Right lobe of liver (tissue), 4 donors: Measurements from ENCODE around the gene SOX30.

ENCODE experiments used
- POLR2A ChIP-seq: fragments of 450-650 bp; IDR thresholded peaks from one replicate; pipeline ENCODE4 v1.6.1; 2017; ENCODE audit warnings: antibody characterized with exemption, mild to moderate bottlenecking
- TF ChIP-seq, protein P1 (sequence below), 4 donors: fragments of 200-600 bp in 3 of 4; fragments of 450-650 bp in 1 of 4; IDR thresholded peaks; one replicate each; pipeline versions ENCODE4 v1.5.1 to v1.8.0; 2016 to 2022; ENCODE audit warnings: antibody characterized with exemption in 4 of 4, mild to moderate bottlenecking in 2 of 4
- donor health status: DM: no; HTN: no; CAD: no.
- donor health status: DM: no; HTN: no; CAD: no.
- donor health status: DM: no; HTN: yes; CAD: no.

- TF ChIP-seq, protein P1, sequence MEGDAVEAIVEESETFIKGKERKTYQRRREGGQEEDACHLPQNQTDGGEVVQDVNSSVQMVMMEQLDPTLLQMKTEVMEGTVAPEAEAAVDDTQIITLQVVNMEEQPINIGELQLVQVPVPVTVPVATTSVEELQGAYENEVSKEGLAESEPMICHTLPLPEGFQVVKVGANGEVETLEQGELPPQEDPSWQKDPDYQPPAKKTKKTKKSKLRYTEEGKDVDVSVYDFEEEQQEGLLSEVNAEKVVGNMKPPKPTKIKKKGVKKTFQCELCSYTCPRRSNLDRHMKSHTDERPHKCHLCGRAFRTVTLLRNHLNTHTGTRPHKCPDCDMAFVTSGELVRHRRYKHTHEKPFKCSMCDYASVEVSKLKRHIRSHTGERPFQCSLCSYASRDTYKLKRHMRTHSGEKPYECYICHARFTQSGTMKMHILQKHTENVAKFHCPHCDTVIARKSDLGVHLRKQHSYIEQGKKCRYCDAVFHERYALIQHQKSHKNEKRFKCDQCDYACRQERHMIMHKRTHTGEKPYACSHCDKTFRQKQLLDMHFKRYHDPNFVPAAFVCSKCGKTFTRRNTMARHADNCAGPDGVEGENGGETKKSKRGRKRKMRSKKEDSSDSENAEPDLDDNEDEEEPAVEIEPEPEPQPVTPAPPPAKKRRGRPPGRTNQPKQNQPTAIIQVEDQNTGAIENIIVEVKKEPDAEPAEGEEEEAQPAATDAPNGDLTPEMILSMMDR (IDR thresholded peaks at IDR 0.05), result no peak
- TF ChIP-seq POLR2A, result no peak
Measured at GRCh38 chr5:157590478-157590877, 61.8 kb downstream of the SOX30 start.
